Heart left ventricle (tissue), 16 donors: Measurements from ENCODE around the gene SH3D19. TPM values are rescaled to one million over a fixed set of nuclear protein-coding genes. Genes with fewer than 3 reads are reported as not detected.
A peak's percentile ranks its signal among the peaks of the same experiment; 100 is the strongest.

Experiments used
- ATAC-seq, 4 donors: fragments of 200-7000 bp; cut with Tn5 transposase; one replicate each; pipeline ENCODE4 v1.9.1; 2020 to 2022; ENCODE audit warnings: moderate library complexity in 4 of 4, mild to moderate bottlenecking in 3 of 4, moderate number of reproducible peaks in 1 of 4
- DNase-seq, 5 donors: peaks; one replicate each; pipeline ENCODE4 v3.0.0-alpha.2; 2020
- H3K27ac ChIP-seq, 12 donors: fragments of 200-600 bp; sonication (generic) in 4 of 12; one replicate each; pipeline versions ENCODE4 v1.5.0 to v1.8.0; 2016 to 2022; ENCODE audit warnings: mild to moderate bottlenecking in 2 of 12
- H3K27me3 ChIP-seq, 9 donors: fragments of 200-600 bp; sonication (generic) in 2 of 9; one replicate each; pipeline versions ENCODE4 v1.5.1 to v1.8.0; 2016 to 2022; ENCODE audit warnings: mild to moderate bottlenecking in 3 of 9
- H3K36me3 ChIP-seq, 9 donors: fragments of 200-600 bp; sonication (generic) in 2 of 9; one replicate each; pipeline versions ENCODE4 v1.5.0 to v1.8.0; 2018 to 2022; ENCODE audit warnings: mild to moderate bottlenecking in 2 of 9
- H3K4me1 ChIP-seq, 12 donors: fragments of 200-600 bp; sonication (generic) in 4 of 12; one replicate each; pipeline versions ENCODE4 v1.5.0 to v1.8.0; 2016 to 2022; ENCODE audit warnings: mild to moderate bottlenecking in 3 of 12
- H3K4me3 ChIP-seq, 12 donors: fragments of 200-600 bp; sonication (generic) in 4 of 12; one replicate each; pipeline versions ENCODE4 v1.5.0 to v1.8.0; 2017 to 2022; ENCODE audit warnings: mild to moderate bottlenecking in 9 of 12, moderate library complexity in 4 of 12
- H3K9me3 ChIP-seq, 12 donors: fragments of 200-600 bp; sonication (generic) in 4 of 12; one replicate each; pipeline versions ENCODE4 v1.5.0 to v1.8.0; 2016 to 2022; ENCODE audit warnings: mild to moderate bottlenecking in 1 of 12
- POLR2A ChIP-seq, 2 donors: fragments of 450-650 bp; IDR thresholded peaks; one replicate each; pipeline ENCODE4 v1.6.1; 2017; ENCODE audit warnings: antibody characterized with exemption in 2 of 2, mild to moderate bottlenecking in 2 of 2, moderate library complexity in 2 of 2
- WGBS, 4 donors: extraction: QIAGEN DNeasy Blood & Tissue Kit in 2 of 4; methylation state at CpG; one replicate each; pipeline versions ENCODE4 v1.1.5 to v1.1.7; 2013 to 2018; 5-methylcytosine and 5-hydroxymethylcytosine counted together
- intact Hi-C, 10 donors: fragments of 100-400 bp; cut with DNase I; formaldehyde crosslinking; loops; one replicate each; pipeline versions ENCODE4 v1.11.1 to v1.14.2; 2022
- polyA plus RNA-seq, 2 donors: library from polyadenylated mRNA; stranded (reverse); fragments of 200-250 nt; gene quantifications; one replicate each; pipeline ENCODE4 v1.2.3, GENCODE V29; 2013
- total RNA-seq, 9 donors: library from RNA; depleted of rRNA in 2 of 9; stranded (reverse); fragments of >200 nt in 2 of 9; fragmentation: NEBNext Ultra II Directional in 3 of 9; extraction: Animal tissue kit (Norgen Biotek cat#: 25700) in 3 of 9; gene quantifications; one replicate each; pipeline versions ENCODE4 v1.1.0 to v1.2.4, GENCODE V29; 2016 to 2023
- TF ChIP-seq, protein P1 (sequence below), 12 donors: fragments of 200-600 bp; sonication (generic) in 4 of 12; IDR thresholded peaks; one replicate each; pipeline versions ENCODE4 v1.5.0 to v1.8.0; 2018 to 2022; ENCODE audit warnings: antibody characterized with exemption in 12 of 12, mild to moderate bottlenecking in 5 of 12
- donor health status: ischemic (EF 13 %, LVEDD 7.1; RV severe dilation, severe dysfunction).
- donor health status: healthy with polysubstance abuse.
- donor health status: DM: no; HTN: yes; CAD: no.
- donor health status: DM: no; HTN: no; CAD: no.
- donor health status: ischemic (EF 25% LVEDD 6.9; RV normal size, moderate dysfunction).
- donor health status: ischemic (EF 25% LVEDD 5.7; RV mildly dilated, moderate dysfunction).
- donor health status: healthy.
- donor health status: DM: yes; HTN: yes; CAD: no.
- donor health status: ischemic (EF 35%, LVEDD 5.7; RV mildly dilated, moderate dysfunction).
- donor health status: nonischemic (EF 11% LVEDD 7.7; RV severe dilation, severe dysfunction).
- donor health status: DM: yes; HTN: yes; CAD: no.
- donor health status: PGD.
- donor health status: ischemic (EF 29% LVEDD 5.4; RV normal size, mild dysfunction).
- donor health status: nonischemic (EF 23%, LVEDD 6.1; RV moderate dilation, normal function).

Gene SH3D19
- total and polyA plus RNA-seq, 11 donors: 60.4 to 173 (median 126) TPM

DNA sequence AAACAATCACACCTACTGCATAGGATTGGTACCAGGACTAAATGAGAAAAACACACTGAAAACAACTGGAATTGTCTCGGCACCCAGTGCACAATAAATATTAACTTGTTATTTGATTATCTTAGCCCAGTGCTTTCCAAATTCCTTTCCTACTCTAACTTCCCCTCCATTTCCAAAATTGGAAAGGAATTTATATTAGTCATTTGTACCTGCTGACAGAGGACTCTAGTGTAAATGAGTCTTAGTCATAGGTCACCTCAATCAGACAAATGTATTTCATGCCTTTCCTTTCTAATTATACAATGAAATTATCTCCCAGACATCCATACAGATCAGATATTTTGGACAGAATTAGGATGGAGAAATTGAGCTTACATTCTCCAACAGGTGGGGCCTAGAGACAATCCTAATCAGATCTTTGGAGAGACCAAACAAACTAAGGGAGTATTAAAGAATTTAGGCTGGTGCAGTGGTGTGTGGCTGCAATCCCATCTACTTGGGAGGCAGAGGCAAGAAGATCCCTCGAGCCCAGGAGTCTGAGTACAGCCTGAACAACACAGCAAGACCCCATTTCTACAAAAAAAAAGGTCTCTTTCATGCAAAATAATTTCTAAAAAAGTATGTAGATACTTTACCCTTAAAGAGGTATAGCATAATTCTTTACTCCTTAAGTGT is 10.1 kb downstream of the SH3D19 start:
- peaks cover 8 to 72% (median 41%) of the 10 kb centered on the region in 12 donors for H3K4me1 ChIP-seq
- H3K36me3 ChIP-seq: no peaks in the 10 kb centered on the region
- ATAC-seq (peak; percentile 74 to 89 (median 82)), DNase-seq (no peak)
- no peak overlapping the region for H3K4me3 ChIP-seq
- H3K27me3 ChIP-seq: no peaks in the 10 kb centered on the region
- TF ChIP-seq POLR2A (IDR thresholded peaks at IDR 0.05): no peak
- TF ChIP-seq, protein P1, sequence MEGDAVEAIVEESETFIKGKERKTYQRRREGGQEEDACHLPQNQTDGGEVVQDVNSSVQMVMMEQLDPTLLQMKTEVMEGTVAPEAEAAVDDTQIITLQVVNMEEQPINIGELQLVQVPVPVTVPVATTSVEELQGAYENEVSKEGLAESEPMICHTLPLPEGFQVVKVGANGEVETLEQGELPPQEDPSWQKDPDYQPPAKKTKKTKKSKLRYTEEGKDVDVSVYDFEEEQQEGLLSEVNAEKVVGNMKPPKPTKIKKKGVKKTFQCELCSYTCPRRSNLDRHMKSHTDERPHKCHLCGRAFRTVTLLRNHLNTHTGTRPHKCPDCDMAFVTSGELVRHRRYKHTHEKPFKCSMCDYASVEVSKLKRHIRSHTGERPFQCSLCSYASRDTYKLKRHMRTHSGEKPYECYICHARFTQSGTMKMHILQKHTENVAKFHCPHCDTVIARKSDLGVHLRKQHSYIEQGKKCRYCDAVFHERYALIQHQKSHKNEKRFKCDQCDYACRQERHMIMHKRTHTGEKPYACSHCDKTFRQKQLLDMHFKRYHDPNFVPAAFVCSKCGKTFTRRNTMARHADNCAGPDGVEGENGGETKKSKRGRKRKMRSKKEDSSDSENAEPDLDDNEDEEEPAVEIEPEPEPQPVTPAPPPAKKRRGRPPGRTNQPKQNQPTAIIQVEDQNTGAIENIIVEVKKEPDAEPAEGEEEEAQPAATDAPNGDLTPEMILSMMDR (IDR thresholded peaks at IDR 0.05): no peak
- intact Hi-C loops: no loop called here
- H3K27ac ChIP-seq: peak overlapping the region; percentile 76 to 97 (median 86)
- WGBS, 4 donors: 37 to 51% (median 44%) methylated on average over 2 of the region's 2 CpGs
- H3K9me3 ChIP-seq: no peaks in the 10 kb centered on the region

DNA sequence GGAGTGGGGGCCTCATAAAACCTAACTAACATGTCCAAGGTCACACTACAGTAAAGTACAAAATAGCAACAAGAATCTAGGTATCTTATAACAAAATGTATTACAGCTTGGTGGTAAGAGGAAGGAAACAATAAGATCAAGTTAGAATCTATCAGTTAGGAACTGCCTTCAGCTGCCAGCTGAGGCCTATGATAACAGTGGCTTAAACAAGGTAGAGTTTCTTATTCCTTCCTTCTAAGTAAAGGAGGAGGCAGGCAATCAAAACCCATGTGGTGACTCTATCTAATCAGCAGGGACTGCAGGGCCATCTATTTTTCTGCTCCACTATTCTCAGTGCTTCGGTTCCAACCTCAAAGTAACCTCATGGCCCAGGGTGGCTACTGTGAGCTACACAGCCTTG is 10.9 kb downstream of the SH3D19 start:
- no peak for TF ChIP-seq POLR2A (IDR thresholded peaks at IDR 0.05)
- TF ChIP-seq, protein P1 (IDR thresholded peaks at IDR 0.05): no peak
- WGBS, 4 donors: 54 to 77% (median 65%) methylated on average over 1 of the region's 1 CpG
- Histone ChIP-seq H3K27me3 (no peaks in the 10 kb centered on the region), H3K4me1 (peaks cover 8 to 73% (median 41%) of the 10 kb centered on the region in 12 donors), H3K9me3 (no peaks in the 10 kb centered on the region), H3K27ac (peak overlapping the region; percentile 76 to 97 (median 86)), H3K4me3 (no peak overlapping the region), H3K36me3 (no peaks in the 10 kb centered on the region)
- no peak for DNase-seq
- intact Hi-C loops: no loop called here
- ATAC-seq: peak in 3 of 4 donors; percentile 6 to 33 (median 10)

DNA sequence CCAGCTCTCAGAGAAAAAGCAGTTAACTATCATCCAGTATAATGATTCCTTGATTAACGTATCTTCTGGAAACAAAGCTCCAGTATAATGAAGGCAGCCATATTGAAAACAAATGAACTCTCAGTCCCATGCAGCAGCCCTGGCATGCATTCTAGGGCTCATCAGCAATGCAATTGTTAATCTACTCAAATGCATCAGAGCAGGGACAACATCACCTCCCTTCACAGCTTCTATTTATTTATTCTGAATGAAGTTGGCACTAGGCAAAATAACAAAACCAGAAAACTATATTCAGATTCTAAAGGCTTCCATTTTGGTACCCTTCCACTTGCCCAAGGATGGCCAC is 11.4 kb downstream of the SH3D19 start:
- Histone ChIP-seq H3K36me3 (no peaks in the 10 kb centered on the region), H3K27ac (peak overlapping the region in 11 of 12 donors; percentile 76 to 97 (median 87)), H3K9me3 (no peaks in the 10 kb centered on the region), H3K27me3 (no peaks in the 10 kb centered on the region), H3K4me3 (no peak overlapping the region), H3K4me1 (peaks cover 8 to 73% (median 41%) of the 10 kb centered on the region in 12 donors)
- TF ChIP-seq POLR2A (IDR thresholded peaks at IDR 0.05): no peak
- TF ChIP-seq, protein P1 (IDR thresholded peaks at IDR 0.05): no peak
- DNase-seq (no peak), ATAC-seq (no peak)
- 70 to 95% (median 79%) methylated on average over 1 of the region's 1 CpG for WGBS, 4 donors
- intact Hi-C loops: no loop called here

DNA sequence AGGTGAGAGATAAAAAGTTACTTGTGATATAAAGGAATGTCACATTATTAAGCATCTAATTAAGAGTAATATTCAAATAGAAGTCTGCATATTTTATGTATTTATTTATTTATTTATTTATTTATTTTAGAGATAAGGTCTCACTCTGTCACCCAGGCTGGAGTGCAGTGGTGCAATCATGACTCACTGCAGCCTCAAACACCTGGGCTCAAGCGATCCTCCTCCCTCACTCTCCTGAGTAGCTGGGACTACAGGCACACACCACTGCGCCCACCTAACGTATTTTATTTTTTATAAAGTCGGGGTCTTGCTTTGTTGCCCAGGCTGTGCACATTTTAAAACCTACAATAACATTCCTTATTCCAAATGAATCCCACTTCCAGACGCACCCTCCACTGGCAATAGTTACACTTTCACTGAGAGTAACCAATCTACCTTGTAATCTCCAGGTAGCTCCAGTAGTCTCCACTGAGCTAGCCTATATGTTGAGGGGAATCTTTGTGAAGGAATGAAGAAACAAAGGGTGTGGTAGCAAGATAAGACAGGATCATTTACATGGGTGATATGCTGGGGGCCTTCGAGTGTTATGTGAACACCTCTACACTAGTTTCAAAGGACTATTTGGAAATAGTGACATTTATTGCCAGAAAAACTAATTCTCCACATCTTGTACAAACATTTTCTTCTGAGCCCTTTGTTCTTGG is 11.9 kb downstream of the SH3D19 start:
- peaks cover 8 to 73% (median 41%) of the 10 kb centered on the region in 12 donors for H3K4me1 ChIP-seq
- H3K4me3 ChIP-seq: no peak overlapping the region
- H3K27me3 ChIP-seq: no peaks in the 10 kb centered on the region
- H3K36me3 ChIP-seq: no peaks in the 10 kb centered on the region
- WGBS, 4 donors: 94 to 98% (median 95%) methylated on average over 6 of the region's 6 CpGs
- H3K9me3 ChIP-seq: no peaks in the 10 kb centered on the region
- no peak for ATAC-seq
- no peak for TF ChIP-seq POLR2A (IDR thresholded peaks at IDR 0.05)
- TF ChIP-seq, protein P1 (IDR thresholded peaks at IDR 0.05): no peak
- H3K27ac ChIP-seq: peak overlapping the region in 11 of 12 donors; percentile 46 to 97 (median 87)
- no peak for DNase-seq
- intact Hi-C loops: no loop called here
